Immature natural killer cell (primary cell): Measurements from ENCODE around the gene PDE6D. TPM values are rescaled to one million over a fixed set of nuclear protein-coding genes. Genes with fewer than 3 reads are reported as not detected.
"Not testable (repeated sequence)": the region's sequence is repeated elsewhere in the genome, so short reads cannot be mapped to it uniquely, and the experiment has no call there.

Experiments used
- DNase-seq, 3 donors: peaks; one replicate each; pipeline ENCODE4 v3.0.0; 2022; ENCODE audit warnings: mixed read lengths in 1 of 3
- H3K27ac Mint-ChIP-seq, 6 donors: one replicate each; pipeline ENCODE4 v1.8.0; 2020; ENCODE audit warnings: mixed read lengths in 6 of 6, mild to moderate bottlenecking in 5 of 6, inconsistent platforms in 4 of 6, moderate library complexity in 3 of 6
- H3K27me3 Mint-ChIP-seq, 3 donors: one replicate each; pipeline ENCODE4 v1.8.0; 2020 to 2021; ENCODE audit warnings: low read depth in 3 of 3, mild to moderate bottlenecking in 3 of 3, mixed read lengths in 3 of 3, moderate library complexity in 3 of 3, inconsistent platforms in 1 of 3
- H3K36me3 Mint-ChIP-seq, 3 donors: one replicate each; pipeline ENCODE4 v1.8.0; 2020; ENCODE audit warnings: mixed read lengths in 3 of 3, inconsistent platforms in 2 of 3, mild to moderate bottlenecking in 2 of 3
- H3K4me1 Mint-ChIP-seq, 2 donors: one replicate each; pipeline ENCODE4 v1.8.0; 2020; ENCODE audit warnings: inconsistent platforms in 2 of 2, mild to moderate bottlenecking in 2 of 2, mixed read lengths in 2 of 2, moderate library complexity in 1 of 2
- H3K4me3 Mint-ChIP-seq, 5 donors: one replicate each; pipeline ENCODE4 v1.8.0; 2020; ENCODE audit warnings: mild to moderate bottlenecking in 5 of 5, mixed read lengths in 5 of 5, inconsistent platforms in 3 of 5, moderate library complexity in 3 of 5
- H3K9me3 Mint-ChIP-seq, 6 donors: one replicate each; pipeline ENCODE4 v1.8.0; 2020; ENCODE audit warnings: mild to moderate bottlenecking in 6 of 6, mixed read lengths in 6 of 6, inconsistent platforms in 4 of 6, moderate library complexity in 3 of 6
- polyA plus RNA-seq, 3 donors: library from polyadenylated mRNA; unstranded; fragments of 300-500 nt; fragmentation: Illumina TruSeq; gene quantifications; one replicate each; pipeline ENCODE4 v1.2.3, GENCODE V29; 2021

The PDE6D gene
- polyA plus RNA-seq, 3 donors from 2014 or later: 62.2 to 84.5 (median 72.6) TPM

DNA sequence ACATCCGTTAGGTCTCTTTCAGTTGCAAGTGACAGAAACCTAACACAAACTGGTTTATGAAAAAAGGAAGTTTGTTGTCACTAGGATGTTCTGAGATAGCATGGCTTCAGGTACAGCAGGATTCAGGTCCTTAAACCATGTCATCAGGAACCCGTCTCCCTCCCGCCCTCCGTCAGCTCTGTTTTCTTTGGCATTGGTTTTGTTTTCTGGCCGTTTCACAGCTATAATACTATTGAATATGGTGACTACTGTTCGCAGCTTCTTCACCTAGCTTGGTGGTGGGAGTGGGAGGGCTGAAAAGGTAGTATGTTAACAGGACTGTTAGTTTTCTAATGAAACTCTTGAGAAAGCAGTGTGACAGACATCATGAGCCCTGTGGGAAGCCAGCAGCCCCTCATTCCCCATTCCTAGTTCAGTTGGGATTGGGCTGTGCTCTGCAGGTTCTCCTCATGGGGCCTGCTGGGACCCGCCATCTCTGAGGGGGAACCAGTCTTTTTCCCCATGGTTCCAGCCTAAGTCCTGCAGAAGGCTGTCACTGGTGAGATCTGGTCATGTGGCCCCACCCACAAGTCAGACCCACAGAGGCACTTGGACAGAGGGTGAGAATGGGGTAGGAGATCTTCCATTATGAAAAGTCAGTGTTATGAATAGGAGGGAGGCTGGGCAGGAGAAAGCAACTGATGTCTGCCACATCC lies 60.6 kb downstream of the PDE6D start:
- Mint-ChIP-seq H3K36me3 (no peaks in the 10 kb centered on the region), H3K27ac (peak overlapping the region in 1 of 6 donors; percentile 11), H3K4me1 (peaks cover 4 to 6% of the 10 kb centered on the region in 2 donors), H3K27me3 (peaks cover 2 to 5% (median 2%) of the 10 kb centered on the region in 3 donors), H3K9me3 (no peaks in the 10 kb centered on the region), H3K4me3 (no peak overlapping the region)
- DNase-seq: no peak

DNA sequence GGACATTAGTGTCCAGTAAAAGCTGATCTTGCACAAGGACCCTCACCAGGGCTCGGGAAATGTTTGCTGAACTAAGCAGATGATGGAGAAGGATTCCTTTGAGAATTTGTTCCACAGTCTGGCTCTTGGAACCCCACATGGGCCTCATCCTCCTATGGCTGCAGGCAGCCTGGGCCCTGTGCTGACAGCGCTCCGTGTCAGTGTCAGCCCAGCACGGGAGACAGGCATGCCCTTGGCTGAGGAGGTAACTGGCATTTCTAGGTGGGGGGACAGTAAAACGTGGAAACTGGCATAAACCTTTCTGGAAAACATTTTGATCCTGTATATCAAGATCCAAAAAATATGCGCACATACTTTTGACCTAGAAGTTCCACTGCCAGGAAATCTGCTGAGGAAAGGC lies 62.3 kb downstream of the PDE6D start:
- Mint-ChIP-seq H3K4me1 (peaks cover 12 to 17% of the 10 kb centered on the region in 2 donors), H3K9me3 (no peaks in the 10 kb centered on the region), H3K27ac (no peak overlapping the region), H3K4me3 (no peak overlapping the region), H3K36me3 (no peaks in the 10 kb centered on the region), H3K27me3 (peaks cover 6 to 15% (median 10%) of the 10 kb centered on the region in 3 donors)
- no peak for DNase-seq

DNA sequence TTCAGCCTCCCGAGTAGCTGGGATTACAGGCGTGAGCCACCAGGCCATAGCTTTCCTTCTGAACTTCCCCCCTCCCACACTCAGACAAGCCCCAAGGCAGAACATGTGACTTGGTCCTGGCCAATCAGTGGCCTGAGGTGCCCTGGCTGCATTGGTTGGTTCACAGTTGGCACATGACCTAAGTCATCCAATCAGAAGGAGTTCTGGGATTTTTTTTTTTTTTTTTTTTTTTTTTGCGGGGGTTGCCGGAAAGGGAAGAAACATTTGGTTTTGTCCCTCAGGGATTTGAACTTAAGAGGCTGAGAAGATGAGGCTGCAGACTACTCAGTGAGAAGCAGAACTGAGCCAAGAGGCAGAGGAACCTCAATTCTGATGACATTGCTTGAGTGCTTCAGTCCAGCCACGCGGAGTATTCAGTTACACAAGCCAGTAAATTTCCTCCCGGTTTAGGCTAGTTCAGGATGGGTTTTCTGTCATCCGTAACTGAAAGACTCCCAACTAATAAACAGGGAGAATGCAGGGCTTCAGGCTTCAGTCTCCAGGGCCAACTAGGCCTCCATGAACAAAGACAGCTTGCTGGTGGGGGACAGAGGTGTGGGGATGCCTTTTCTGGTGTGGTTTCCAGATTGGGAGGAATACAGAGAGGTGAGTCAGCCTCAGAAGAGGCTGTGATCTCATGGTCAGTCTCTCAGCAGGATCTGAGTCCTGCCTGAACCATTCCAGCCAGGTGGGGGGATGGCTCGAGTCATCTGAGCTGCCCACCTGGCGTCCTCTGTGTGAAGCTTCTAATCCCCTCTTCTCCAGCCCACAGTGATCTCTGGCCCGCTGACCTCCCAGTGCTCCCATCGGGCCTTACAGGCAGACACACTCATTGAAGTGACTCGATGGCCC lies 63.6 kb downstream of the PDE6D start:
- Mint-ChIP-seq H3K27me3 (peaks cover 15 to 24% (median 19%) of the 10 kb centered on the region in 3 donors), H3K27ac (no peak overlapping the region), H3K4me1 (peaks cover 22 to 27% of the 10 kb centered on the region in 2 donors), H3K36me3 (peaks cover 0 to 7% (median 5%) of the 10 kb centered on the region in 3 donors), H3K4me3 (no peak overlapping the region), H3K9me3 (no peaks in the 10 kb centered on the region)
- DNase-seq: no peak

DNA sequence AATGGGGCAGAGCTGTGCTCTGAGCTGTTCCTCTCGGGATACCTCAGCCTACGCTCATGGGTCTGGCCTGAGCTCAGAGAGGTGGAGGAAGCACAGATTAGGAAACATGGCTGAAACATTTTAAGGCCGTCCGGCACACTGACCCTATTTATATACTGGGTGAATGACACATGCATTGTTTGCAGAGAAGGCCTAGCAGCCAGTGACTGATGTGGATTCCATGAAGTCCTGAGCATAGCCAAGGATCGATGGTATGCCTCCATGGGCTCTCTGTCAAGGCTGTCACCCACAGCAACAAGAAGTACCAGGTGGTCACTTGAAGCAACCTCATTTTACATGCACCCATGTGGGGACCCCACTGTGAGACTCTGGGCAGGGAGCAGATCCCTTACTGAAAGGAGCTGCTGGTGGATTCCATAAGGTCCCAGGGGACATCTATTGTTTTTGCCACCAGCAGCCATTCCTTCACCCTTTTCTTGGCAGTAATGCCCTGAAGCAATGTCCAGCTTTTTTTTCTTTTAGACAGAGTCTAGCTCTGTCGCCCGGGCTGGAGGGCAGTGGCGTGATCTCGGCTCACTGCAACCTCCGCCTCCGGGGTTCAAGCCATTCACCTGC lies 64.3 kb downstream of the PDE6D start:
- Mint-ChIP-seq H3K36me3 (peaks cover 2 to 14% (median 11%) of the 10 kb centered on the region in 3 donors), H3K27ac (no peak overlapping the region), H3K27me3 (peaks cover 22 to 31% (median 27%) of the 10 kb centered on the region in 3 donors), H3K4me1 (peaks cover 29 to 35% of the 10 kb centered on the region in 2 donors), H3K4me3 (no peak overlapping the region), H3K9me3 (peaks cover 0 to 2% (median 0%) of the 10 kb centered on the region in 6 donors)
- DNase-seq: no peak

DNA sequence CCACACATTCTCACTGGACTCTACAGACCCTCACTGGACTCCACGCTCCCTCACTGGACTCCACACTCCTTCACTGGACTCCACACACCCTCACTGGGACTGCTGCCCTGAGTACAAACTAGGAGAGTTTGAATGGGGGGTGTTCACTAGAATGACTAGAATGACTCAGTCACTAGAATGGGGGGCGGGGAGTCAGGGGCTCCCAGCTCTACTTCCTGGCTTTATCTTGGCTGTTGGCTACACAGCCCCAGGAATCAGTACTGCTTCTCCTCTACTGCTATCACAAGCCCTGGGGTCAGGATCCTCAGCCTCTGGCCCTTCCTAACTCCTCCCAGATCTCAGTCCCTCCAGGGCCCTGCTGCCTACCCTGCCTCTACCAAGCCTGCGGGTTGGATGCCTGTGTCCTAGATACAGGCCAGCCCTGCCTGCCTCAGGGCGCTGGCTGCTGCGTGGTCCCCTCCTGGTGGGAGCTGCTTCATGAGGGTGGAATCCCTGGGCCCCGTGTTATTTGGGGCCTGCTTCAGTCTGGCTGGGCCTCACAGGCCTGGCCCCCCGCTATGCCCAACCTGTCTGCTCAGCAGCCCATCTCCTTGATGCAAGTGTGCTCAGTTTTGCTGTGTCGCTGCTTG lies 65.0 kb downstream of the PDE6D start:
- no peak overlapping the region for H3K4me3 Mint-ChIP-seq
- DNase-seq: no peak
- H3K9me3 Mint-ChIP-seq: peaks cover 0 to 2% (median 0%) of the 10 kb centered on the region in 6 donors
- peaks cover 28 to 38% (median 33%) of the 10 kb centered on the region in 3 donors for H3K27me3 Mint-ChIP-seq
- peak overlapping the region in 3 of 6 donors; percentile 40 to 77 (median 69) for H3K27ac Mint-ChIP-seq
- peaks cover 5 to 21% (median 17%) of the 10 kb centered on the region in 3 donors for H3K36me3 Mint-ChIP-seq
- H3K4me1 Mint-ChIP-seq: peaks cover 36 to 42% of the 10 kb centered on the region in 2 donors

DNA sequence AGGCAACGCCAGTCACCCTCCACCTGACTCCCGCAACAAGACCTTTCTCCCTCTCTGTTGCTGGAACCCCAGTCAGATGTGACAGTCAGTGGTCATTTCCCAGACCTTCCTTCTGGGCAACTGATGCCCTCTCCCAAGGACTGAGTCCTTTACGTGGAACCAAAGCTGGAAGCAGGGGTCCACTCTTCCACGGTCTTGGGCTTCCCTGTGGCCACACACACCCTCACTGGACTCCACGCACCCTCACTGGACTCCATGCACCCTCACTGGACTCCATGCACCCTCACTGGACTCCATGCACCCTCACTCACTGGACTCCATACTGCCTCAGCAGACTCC lies 65.6 kb downstream of the PDE6D start:
- Mint-ChIP-seq H3K27ac (peak overlapping the region in 3 of 6 donors; percentile 69 to 98 (median 81)), H3K9me3 (peaks cover 0 to 2% (median 0%) of the 10 kb centered on the region in 6 donors), H3K4me3 (no peak overlapping the region), H3K4me1 (peaks cover 39 to 44% of the 10 kb centered on the region in 2 donors), H3K36me3 (peaks cover 5 to 22% (median 18%) of the 10 kb centered on the region in 3 donors), H3K27me3 (peaks cover 32 to 45% (median 40%) of the 10 kb centered on the region in 3 donors)
- no peak for DNase-seq

DNA sequence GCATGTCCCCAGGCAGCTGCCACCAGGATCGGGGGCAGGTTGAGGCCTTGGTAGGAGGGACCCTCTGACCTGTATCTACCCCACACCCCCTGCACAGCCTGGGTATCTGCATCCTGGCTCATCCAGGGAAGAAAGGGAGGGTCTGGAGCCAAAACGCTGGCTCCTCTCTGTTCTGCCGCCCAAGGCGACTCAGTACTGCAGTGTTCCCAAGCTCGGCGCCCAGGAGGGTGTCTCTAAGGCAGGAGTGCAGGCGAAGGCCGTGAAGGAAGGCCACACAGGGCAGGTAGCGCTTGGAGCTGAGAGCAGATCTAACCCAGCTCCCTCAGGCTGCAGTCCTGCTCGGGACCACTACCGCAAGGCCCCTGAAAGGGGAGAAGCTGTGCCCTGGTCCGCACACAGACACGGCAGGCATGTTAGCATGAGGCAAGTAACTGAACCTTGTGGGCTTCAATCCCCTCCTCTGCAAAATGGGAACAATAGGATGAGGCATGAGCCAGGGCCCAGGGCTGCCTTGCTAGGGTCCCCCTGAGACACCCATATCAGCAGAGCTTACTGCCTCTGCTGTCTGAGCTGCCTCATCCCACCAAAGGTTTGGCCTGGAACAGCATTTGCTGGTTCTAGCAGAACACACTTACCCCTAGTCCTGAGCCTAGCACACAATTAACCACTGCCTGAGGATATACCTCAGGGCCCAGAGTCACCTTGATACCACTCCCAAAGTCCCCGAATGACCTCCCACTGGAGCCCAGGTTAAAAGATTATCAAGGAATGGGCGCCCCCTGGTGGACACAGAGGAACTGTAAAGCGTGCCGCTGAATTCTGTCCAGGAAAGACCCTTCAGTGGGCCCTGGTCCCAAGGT lies 66.2 kb downstream of the PDE6D start:
- Mint-ChIP-seq H3K36me3 (peaks cover 5 to 22% (median 18%) of the 10 kb centered on the region in 3 donors), H3K27me3 (peaks cover 35 to 48% (median 44%) of the 10 kb centered on the region in 3 donors), H3K9me3 (peaks cover 0 to 2% (median 0%) of the 10 kb centered on the region in 6 donors), H3K4me1 (peaks cover 39 to 44% of the 10 kb centered on the region in 2 donors), H3K27ac (peak overlapping the region; percentile 60 to 99 (median 98)), H3K4me3 (no peak overlapping the region)
- peak; percentile 69 to 74 (median 74) for DNase-seq

DNA sequence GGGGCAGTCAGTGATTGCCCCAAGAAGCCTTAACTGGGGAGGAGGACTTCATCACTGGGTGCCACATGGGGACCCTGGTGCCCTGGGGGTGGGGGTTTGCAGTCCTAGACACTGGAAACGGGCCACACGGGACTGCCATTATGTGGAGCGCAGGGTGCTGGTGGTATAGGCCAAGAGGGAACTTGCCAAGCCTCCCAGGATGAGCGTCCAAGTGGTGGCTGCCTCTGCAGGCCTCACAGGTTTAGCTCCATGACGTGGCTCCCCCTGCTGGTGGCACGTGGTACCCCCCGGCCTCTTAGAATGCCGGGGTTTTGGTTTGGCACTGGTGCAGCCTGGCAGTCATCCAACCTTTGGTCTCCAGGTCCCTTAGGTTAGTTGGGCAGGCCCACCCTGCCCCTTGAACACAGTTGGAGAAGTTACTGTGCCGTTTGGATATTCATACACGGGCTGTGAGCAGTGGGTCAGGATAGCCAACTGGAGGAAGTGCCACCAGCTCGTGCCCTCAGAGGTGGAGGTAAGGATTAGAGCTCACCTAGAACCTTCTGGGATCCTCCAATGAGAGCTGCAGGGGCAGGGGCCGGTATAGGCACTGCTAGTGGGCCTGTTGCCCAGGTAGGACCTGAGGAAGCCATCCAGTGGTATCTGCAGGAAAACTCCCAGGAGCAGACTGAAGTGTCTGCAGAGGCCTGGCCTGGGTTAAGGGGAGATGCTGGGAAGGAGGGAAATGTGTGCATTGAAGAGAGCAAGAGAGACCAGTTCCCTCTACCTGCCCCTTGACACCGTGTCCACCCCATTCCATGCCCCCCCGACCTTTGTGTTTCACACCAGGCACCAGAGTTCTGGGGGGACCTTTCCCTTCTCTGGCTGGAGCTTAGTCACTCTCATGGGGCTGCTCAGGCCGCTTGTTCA lies 67.1 kb downstream of the PDE6D start:
- H3K4me3 Mint-ChIP-seq: peak overlapping the region; percentile 35 to 79 (median 67)
- H3K9me3 Mint-ChIP-seq: peaks cover 0 to 2% (median 0%) of the 10 kb centered on the region in 6 donors
- H3K27me3 Mint-ChIP-seq: peaks cover 43 to 56% (median 53%) of the 10 kb centered on the region in 3 donors
- peak; percentile 87 to 89 (median 89) for DNase-seq
- peaks cover 39 to 44% of the 10 kb centered on the region in 2 donors for H3K4me1 Mint-ChIP-seq
- peaks cover 5 to 22% (median 18%) of the 10 kb centered on the region in 3 donors for H3K36me3 Mint-ChIP-seq
- peak overlapping the region; percentile 93 to 99 (median 98) for H3K27ac Mint-ChIP-seq

DNA sequence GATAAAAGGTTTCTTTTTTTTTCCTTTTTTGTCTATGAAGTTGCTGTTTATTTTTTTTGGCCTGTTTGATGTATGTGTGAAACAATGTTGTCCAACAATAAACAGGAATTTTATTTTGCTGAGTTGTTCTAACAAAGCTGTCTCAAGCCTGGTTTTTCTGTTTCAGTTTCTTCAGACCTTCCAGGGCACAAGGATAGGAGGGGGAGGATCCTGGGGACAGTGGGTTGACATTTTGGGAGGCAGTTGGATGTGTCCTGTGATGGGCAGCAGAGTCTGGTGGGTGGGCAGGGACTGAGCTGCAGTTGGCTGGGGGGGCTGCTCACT lies 67.7 kb downstream of the PDE6D start:
- DNase-seq: not testable (repeated sequence)
- Mint-ChIP-seq H3K27me3 (peaks cover 47 to 60% (median 59%) of the 10 kb centered on the region in 3 donors), H3K4me1 (peaks cover 39 to 44% of the 10 kb centered on the region in 2 donors)

DNA sequence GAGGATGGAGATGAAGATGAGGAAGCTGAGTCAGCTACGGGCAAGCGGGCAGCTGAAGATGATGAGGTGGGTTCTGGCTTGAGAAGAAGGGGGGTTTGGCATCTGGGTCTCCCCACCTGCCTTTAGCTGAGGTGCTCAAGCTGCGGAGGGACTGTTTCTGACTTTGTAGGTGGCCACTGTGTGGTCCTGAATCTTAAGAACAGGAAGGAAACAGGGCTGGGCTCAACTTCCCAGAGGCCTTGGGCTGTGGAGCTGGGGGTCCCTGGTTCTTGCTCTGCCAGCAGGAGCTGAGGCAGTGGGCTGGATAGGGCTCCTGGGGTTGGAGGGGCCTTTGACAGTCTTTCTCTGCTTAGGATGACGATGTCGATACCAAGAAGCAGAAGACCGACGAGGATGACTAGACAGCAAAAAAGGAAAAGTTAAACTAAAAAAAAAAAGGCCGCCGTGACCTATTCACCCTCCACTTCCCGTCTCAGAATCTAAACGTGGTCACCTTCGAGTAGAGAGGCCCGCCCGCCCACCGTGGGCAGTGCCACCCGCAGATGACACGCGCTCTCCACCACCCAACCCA lies 68.5 kb downstream of the PDE6D start:
- Mint-ChIP-seq H3K4me3 (peak overlapping the region; percentile 82 to 99 (median 91)), H3K4me1 (peaks cover 39 to 44% of the 10 kb centered on the region in 2 donors), H3K27me3 (peaks cover 54 to 65% (median 65%) of the 10 kb centered on the region in 3 donors), H3K36me3 (peaks cover 5 to 22% (median 21%) of the 10 kb centered on the region in 3 donors), H3K27ac (peak overlapping the region; percentile 96 to 99 (median 98))
- not testable (repeated sequence) for H3K9me3 Mint-ChIP-seq
- DNase-seq: peak; percentile 67 to 70 (median 68)

More for the DNA sequence above, 67.7 kb downstream of the PDE6D start:
- Mint-ChIP-seq H3K36me3 (peaks cover 5 to 22% (median 20%) of the 10 kb centered on the region in 3 donors), H3K27ac (peak overlapping the region; percentile 93 to 99 (median 98)), H3K4me3 (peak overlapping the region; percentile 35 to 79 (median 67))
- H3K9me3 Mint-ChIP-seq: not testable (repeated sequence)

DNA sequence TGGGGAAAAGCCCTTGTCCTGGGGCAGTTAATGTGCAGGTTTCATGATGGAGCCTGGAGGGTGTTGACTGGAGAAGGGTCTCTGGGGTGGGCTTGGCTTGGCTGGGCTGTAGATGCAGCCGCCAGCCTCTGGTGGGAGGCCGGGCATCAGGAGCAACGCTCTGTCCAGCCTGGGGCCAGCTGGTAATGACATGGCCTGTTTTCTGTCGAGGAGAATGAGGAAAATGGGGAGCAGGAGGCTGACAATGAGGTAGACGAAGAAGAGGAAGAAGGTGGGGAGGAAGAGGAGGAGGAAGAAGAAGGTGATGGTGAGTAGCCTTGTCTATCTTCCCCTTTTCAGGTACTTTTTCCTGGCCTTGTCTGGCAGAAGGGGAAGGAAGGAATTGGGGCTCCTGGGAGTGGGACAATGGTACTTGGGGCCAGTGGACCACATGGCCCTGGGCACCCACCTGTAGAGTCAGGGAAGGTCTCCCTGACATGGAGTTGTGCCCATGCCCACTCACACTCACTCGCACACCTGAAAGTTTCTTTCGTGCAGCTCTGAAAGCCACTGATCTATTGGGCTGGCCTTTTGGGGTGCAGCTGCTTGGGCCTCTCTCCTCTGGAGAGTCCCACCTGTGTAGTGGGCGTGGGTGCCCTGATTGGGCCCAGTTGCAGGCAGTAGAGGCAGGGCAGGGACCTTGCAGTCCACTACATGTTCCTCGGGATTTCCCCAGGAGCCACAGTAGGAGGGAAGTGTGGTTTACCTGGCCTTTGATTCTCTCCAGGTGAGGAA lies 69.2 kb downstream of the PDE6D start:
- Mint-ChIP-seq H3K27ac (peak overlapping the region; percentile 96 to 99 (median 98)), H3K27me3 (peaks cover 61 to 72% (median 71%) of the 10 kb centered on the region in 3 donors), H3K36me3 (peaks cover 5 to 22% (median 21%) of the 10 kb centered on the region in 3 donors), H3K4me3 (peak overlapping the region; percentile 82 to 99 (median 91)), H3K9me3 (peaks cover 0 to 3% (median 0%) of the 10 kb centered on the region in 6 donors), H3K4me1 (peaks cover 40 to 44% of the 10 kb centered on the region in 2 donors)
- peak in 2 of 3 donors; percentile 17 to 30 for DNase-seq
